HuH-7 (cell line): ENCODE results near the gene C16orf96.

Experiments used
- DNase-seq: peaks from one replicate; pipeline ENCODE4 v3.0.0; 2011; ENCODE audit warnings: low spot score

C16orf96 gene

GRCh38 chr16:4601864-4602186 lies 45.7 kb downstream of the C16orf96 start:
- DNase-seq: no peak

GRCh38 chr16:4602331-4602730 lies 46.2 kb downstream of the C16orf96 start:
- DNase-seq: no peak

- DNase-seq: no peak
These were observed 47.6 kb downstream of the C16orf96 start for GRCh38 chr16:4603624-4604170.

- no peak for DNase-seq
These were observed 48.3 kb downstream of the C16orf96 start for GRCh38 chr16:4604401-4604800.

DNA sequence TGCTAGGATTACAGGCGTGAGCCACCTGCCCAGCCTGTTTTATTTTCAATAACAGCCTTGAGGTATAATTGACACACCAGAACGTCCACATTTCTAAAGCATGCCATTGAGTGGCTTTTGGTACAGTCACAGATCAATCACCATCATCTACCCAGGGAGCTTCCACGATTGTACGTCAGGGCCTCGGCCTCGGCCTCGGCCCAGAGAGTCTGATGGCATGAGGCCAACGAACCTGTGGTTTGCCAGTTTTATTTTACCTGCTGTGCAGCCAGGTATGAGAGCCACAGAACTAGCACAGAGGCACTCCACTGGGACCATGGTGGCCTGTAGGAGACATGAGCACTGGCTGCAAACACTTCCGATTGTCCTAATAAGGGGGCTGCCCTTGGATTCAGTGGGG lies 50.2 kb downstream of the C16orf96 start:
- no peak for DNase-seq

DNA sequence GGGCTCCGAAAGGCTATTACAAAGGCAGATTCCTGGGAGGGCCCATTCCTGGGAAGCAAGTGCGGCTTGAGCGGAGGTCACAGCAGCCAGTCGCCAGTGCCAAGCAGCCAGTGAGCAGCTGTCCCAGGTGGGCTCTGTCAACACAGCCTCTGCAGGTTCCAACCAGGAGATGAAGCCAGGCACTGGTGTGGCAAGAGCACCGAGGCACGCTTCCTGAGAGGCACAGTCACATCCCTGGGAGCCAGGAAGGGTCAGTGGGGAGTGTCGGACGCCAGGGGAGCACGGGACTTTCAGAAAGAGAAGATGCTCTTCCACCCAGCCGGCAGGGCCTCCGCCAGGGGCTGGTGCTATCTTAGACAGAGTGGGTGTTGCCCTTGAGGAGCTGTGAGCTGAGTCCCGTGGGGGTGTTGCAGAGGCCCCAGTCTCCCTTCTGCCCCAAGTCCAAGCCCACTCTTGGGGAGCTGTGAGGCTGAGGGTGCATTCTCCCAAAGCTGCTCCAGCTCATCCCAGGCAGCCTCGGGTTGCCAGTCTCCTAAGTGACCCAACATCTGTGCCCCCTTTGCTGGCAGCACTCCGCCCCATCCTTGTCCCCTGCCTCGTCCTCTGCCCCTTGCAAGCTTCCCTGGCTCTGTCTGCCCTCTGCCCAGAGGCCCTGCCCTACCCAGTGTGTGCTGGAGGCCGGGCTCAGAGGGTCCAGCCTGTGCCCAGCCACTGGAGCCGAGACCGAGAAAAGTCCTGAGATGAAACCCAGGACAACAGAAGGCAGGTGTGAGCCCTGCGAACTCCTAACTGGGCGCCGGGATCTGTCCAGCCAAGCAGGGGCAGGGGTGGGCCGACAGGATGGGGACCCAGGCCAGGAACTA lies 51.9 kb downstream of the C16orf96 start:
- no peak for DNase-seq

DNA sequence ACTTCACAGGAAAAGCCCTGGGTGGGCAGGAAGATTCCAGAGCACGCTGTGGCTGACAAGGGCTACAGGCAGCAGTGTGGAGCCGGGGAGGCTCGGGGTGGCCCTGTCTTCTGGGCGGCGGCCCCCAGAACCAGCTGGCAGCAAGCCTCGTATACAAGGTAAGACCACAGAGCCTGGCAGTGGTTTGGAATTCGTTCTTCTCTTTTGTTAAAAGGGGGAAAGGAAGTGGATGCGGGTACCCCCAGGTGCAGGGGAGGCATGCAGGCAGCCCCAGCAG lies 52.5 kb downstream of the C16orf96 start:
- no peak for DNase-seq

DNA sequence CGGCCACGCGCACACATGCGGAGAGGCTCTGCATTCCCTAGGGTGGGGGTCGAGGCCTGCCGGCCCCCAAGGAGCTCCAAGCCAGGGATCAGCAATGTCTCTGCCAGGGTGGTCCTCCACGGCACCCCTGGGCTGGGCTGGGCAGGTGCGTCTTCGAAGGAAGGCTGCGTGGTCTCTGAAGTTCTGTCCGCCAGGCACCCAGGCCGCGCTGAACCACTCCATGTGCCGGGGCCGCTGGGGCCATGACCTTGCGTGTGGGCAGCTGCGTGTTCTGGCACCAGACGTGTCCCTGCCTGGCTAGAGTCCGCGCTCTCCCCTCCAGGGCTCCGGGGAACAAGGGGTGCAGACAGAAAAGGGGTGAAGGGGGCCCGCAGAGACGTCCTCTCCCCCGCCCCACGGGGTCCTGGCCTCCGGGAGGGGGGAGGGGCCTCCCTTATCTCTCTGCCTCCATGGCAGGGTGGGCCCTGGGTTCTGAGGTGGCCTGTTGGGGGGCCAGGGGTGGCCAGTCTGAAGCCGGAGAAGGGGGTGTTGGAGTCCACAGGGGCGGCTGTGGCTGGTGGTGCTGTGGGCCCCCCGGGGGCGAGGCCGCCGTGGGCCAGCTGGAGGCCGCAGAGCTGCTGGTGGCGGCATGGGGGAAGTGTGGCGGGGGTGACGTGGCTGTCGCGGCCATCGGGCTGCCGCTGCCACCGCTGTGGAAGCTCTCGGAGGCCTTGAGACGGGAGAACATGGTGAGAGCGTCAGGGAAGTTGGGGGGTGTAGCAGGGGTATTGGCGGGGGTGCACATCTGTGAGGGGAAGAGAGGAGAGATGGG lies 53.3 kb downstream of the C16orf96 start:
- no peak for DNase-seq

GRCh38 chr16:4610011-4611005 lies 54.2 kb downstream of the C16orf96 start:
- DNase-seq: no peak

- no peak for DNase-seq
These were observed 55.3 kb downstream of the C16orf96 start for GRCh38 chr16:4611337-4612021.

DNA sequence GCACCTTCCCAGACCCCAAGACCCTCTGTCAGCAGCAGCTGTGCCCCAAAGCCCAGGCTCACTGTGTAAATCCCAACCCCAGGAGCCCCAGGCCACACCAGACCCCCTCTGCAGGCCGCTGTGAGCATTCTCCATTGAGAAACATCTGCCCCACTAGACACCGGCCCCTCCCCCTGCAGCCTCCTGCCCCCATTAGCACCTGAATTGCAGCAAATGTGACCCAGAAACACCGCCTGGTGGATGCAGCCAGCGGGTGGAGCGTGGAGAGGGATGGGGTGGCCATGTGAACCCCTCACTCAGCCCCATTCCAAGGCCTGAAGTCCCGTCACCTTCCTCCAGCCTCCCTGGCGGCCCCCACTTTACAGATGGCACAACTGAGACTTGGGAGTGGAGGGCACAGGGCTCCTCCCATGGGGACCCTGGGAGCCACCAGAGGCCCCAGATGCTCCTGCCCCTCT lies 56.4 kb downstream of the C16orf96 start:
- DNase-seq: peak; percentile 56

GRCh38 chr16:4612977-4613635 lies 57.0 kb downstream of the C16orf96 start:
- no peak for DNase-seq

DNA sequence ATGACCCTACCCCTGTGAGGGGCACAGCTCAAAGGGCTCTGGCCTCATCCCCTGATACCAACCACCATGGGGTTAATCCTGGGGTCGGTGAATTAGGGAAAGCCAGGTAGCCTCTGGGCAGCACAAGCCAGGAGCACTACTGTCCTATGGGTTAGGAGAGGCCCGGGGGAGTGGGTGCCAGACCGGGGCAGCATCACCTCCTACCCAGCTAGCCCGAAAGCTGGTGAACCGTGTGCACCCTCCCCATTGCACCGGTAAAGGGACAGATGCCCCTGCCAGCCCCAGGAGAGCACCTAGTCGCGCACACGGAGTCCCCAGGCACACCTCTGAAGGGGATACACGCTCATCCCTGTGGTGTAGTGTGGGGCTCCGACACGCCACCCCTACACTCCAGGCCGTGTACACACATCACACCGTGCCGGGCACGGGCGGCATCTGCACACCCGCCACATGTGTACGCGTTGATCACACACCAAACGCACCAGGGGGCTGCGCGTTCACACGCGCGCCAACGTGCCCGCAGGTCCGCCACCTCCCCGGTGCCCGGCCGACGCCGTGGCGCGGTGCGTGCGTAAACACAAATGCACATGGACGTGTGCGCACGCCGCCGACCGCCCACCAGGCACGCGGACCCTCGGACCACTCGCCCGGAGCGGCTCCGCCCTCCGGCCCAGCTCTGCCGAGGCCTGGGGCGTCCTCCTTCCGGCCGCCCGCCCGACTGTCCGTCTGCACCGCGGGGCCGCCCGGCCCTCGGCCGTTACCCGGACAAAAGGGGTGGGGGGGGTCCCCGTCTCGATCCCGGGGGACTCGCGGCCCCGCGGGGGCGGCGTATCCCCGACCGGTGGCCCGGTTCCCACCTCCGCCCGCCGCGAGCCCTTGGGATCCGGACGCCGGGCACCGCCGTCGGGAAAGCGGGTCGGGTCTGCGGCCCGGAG lies 57.8 kb downstream of the C16orf96 start:
- DNase-seq: no peak

DNA sequence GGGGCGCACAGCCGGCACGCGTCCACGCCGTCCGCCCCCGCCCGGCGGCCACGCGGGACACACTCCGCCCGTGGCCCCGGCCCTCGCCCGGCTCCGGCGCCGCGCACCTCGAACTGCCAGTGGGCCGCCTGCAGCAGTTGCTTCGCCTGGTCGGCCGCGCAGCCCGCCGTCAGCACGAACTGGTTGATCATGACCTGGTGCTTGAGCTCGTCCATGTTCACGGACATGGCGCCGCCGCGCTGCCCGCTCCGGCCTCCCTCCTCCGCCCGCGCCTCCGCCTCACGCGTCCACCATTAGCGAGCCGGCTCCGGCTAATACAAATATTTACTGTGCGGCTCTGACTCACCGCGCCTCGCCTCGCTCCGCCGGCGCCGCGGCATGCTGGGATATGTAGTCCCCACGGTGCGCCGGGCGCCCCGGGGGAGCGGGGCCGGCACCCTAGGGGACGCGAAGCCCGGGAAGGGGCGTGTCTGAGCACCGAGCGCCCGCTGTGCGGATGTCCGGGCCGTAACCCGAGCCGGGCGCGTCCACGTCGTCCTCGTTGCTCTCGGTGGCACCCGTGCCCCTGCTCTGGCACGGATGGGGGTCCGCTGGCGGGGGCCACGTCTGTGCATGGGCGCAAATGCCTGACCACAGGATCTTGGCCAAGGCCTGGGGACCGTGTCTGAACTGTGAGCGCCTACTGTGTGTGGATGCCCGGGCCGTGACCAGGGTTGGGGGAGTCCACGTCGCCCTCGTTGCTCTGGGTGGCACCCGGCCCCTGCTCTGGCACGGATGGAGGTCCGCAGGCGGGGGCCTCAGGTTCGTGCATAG lies 58.6 kb downstream of the C16orf96 start, which contains the start of gene UBALD1:
UBALD1 (minus strand) TSS at position 318 of the 813 bp plus-strand sequence; CDS start at position 227, 91 bp downstream.
- peak; percentile 91 for DNase-seq

GRCh38 chr16:4615384-4616046 lies 59.4 kb downstream of the C16orf96 start:
- DNase-seq: no peak

DNA sequence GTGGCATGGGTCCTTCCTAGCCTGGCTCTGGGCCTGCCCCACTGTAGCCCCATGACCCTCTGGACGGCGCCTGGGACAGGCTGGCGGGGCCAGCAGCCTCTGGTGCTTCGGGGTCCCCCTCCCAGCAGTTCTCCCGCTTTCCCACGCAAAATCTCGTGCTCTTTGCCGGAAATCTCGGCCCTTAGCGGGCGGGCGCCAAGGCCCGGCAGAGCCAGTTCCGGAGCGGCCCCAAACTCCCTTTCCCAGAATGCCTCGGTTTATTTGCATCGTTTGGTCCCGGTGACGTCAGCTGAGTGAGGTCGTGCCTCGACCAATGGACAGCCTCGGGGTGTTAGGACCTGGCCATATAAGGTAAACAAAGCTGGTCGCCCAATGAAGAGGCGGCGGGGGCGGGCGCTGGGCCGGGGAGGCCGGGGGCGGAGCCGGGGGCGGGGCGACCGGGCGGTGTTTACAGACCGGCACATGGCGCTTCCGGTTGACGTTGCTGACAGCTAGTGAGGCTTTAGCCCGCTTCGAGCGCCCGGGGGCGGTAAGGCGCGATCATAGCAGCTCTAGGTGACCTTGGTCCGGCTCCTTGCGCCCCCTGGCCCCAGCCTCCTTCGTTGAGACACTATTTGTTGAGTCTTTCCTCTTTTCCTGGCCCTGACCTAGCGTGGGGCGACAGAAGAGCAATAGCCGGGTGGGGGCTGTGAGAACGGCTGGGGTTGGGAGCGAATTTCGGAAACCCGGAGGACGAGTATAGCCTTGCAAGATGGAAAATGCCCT lies 60.1 kb downstream of the C16orf96 start:
- peak; percentile 98 for DNase-seq

DNA sequence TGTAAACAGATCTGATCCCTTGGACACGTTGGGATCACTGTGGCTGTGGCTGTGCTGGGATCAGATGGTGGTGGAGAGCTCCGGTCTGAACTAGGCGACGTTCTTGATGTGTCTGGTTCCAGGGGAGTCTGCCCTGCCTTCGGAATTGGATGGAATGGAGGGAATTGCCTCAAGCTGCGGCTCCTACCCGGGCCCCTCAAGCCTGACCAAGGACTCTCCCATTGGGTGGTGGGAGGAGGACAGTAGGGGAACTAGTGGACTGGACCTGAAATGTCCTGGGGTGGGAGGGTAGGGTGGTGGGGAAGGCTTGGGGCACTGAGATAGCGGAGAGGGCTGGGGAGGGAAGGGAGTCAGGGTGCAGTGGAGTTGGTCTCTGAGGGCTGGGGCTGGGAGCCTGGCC lies 61.7 kb downstream of the C16orf96 start:
- no peak for DNase-seq
